Esophagus muscularis mucosa (tissue), 4 donors: ENCODE data around the gene PTPRN2. TPM values are rescaled to one million over a fixed set of nuclear protein-coding genes. Genes with fewer than 3 reads are reported as not detected.

Source experiments
- DNase-seq: peaks from one replicate; pipeline ENCODE4 v3.0.0-alpha.2; 2017; ENCODE audit errors: extremely low spot score
- H3K27ac ChIP-seq, 4 donors: fragments of 200-600 bp; sonication (generic); replicated peaks in 1 of 4; 1 replicate in 3 of 4; 2 replicates in 1 of 4; pipeline ENCODE4 v1.5.1; 2016 to 2019; ENCODE audit warnings: mild to moderate bottlenecking in 1 of 4
- H3K27me3 ChIP-seq, 4 donors: fragments of 200-600 bp; sonication (generic); one replicate each; pipeline versions ENCODE4 v1.5.1 to v1.6.0; 2016 to 2019
- H3K36me3 ChIP-seq, 4 donors: fragments of 200-600 bp; sonication (generic); one replicate each; pipeline ENCODE4 v1.5.1; 2016 to 2019
- H3K4me1 ChIP-seq, 4 donors: fragments of 200-600 bp; sonication (generic); one replicate each; pipeline ENCODE4 v1.5.1; 2016 to 2019
- H3K4me3 ChIP-seq, 4 donors: fragments of 200-600 bp; sonication (generic); 1 replicate in 2 of 4; 2 replicates in 2 of 4; pipeline ENCODE4 v1.5.1; 2016 to 2019; ENCODE audit warnings: mild to moderate bottlenecking in 4 of 4, moderate library complexity in 1 of 4
- H3K9me3 ChIP-seq, 4 donors: fragments of 200-600 bp; sonication (generic); 1 replicate in 3 of 4; 2 replicates in 1 of 4; pipeline ENCODE4 v1.5.1; 2016 to 2019
- EP300 ChIP-seq: sonication (generic); formaldehyde crosslinking; IDR thresholded peaks from one replicate; pipeline ENCODE4 v1.6.1; 2017; ENCODE audit warnings: antibody characterized with exemption
- POLR2A ChIP-seq: fragments of 450-650 bp; IDR thresholded peaks from one replicate; pipeline ENCODE4 v1.6.1; 2017; ENCODE audit warnings: antibody characterized with exemption, moderate library complexity, mild to moderate bottlenecking, low read depth
- POLR2AphosphoS5 ChIP-seq, 2 donors: sonication (generic); formaldehyde crosslinking; IDR thresholded peaks; one replicate each; pipeline ENCODE4 v1.6.1; 2017; ENCODE audit warnings: antibody characterized with exemption in 2 of 2
- whole genome bisulfite sequencing: methylation state at CpG from one replicate; pipeline ENCODE4 v1.1.5; 2018; 5-methylcytosine and 5-hydroxymethylcytosine counted together
- intact Hi-C: fragments of 100-400 bp; cut with DNase I; formaldehyde crosslinking; loops from one replicate; pipeline ENCODE4 v1.15.1; 2023
- total RNA-seq, 4 donors: library from RNA; depleted of rRNA; stranded (reverse); fragments of >200 nt; gene quantifications; one replicate each; pipeline versions ENCODE4 v1.1.0 to v1.2.1, GENCODE V29; 2016
- TF ChIP-seq, protein P1 (sequence below), 3 experiments: fragments of 200-600 bp in 2 of 3; fragments of 450-650 bp in 1 of 3; sonication (generic) in 2 of 3; IDR thresholded peaks; one replicate each; pipeline ENCODE4 v1.5.1; 2017 to 2019; ENCODE audit warnings: antibody characterized with exemption in 3 of 3, mild to moderate bottlenecking in 2 of 3, moderate library complexity in 1 of 3

PTPRN2 gene
- total RNA-seq, 4 donors from 2014 or later = 2.1 to 3.1 (median 3.1) TPM

GRCh38 chr7:158550394-158550700 lies 37.3 kb downstream of the PTPRN2 start:
- WGBS = 63% methylated on average over 7 of the region's 7 CpGs
- DNase-seq = no peak
- H3K4me1 ChIP-seq = peaks cover 0 to 14% (median 11%) of the 10 kb centered on the region in 4 donors
- no peaks in the 10 kb centered on the region for H3K36me3 ChIP-seq
- peaks cover 0 to 45% (median 0%) of the 10 kb centered on the region in 4 donors for H3K27me3 ChIP-seq
- TF ChIP-seq POLR2A = no peak
- TF ChIP-seq, protein P1, sequence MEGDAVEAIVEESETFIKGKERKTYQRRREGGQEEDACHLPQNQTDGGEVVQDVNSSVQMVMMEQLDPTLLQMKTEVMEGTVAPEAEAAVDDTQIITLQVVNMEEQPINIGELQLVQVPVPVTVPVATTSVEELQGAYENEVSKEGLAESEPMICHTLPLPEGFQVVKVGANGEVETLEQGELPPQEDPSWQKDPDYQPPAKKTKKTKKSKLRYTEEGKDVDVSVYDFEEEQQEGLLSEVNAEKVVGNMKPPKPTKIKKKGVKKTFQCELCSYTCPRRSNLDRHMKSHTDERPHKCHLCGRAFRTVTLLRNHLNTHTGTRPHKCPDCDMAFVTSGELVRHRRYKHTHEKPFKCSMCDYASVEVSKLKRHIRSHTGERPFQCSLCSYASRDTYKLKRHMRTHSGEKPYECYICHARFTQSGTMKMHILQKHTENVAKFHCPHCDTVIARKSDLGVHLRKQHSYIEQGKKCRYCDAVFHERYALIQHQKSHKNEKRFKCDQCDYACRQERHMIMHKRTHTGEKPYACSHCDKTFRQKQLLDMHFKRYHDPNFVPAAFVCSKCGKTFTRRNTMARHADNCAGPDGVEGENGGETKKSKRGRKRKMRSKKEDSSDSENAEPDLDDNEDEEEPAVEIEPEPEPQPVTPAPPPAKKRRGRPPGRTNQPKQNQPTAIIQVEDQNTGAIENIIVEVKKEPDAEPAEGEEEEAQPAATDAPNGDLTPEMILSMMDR (IDR thresholded peaks at IDR 0.05) = no peak
- no peak for TF ChIP-seq POLR2AphosphoS5 (IDR thresholded peaks at IDR 0.05)
- TF ChIP-seq EP300 = no peak
- intact Hi-C loops = no loop called here
- H3K27ac ChIP-seq = no peak overlapping the region
- H3K9me3 ChIP-seq = no peaks in the 10 kb centered on the region
- H3K4me3 ChIP-seq = no peak overlapping the region

DNA sequence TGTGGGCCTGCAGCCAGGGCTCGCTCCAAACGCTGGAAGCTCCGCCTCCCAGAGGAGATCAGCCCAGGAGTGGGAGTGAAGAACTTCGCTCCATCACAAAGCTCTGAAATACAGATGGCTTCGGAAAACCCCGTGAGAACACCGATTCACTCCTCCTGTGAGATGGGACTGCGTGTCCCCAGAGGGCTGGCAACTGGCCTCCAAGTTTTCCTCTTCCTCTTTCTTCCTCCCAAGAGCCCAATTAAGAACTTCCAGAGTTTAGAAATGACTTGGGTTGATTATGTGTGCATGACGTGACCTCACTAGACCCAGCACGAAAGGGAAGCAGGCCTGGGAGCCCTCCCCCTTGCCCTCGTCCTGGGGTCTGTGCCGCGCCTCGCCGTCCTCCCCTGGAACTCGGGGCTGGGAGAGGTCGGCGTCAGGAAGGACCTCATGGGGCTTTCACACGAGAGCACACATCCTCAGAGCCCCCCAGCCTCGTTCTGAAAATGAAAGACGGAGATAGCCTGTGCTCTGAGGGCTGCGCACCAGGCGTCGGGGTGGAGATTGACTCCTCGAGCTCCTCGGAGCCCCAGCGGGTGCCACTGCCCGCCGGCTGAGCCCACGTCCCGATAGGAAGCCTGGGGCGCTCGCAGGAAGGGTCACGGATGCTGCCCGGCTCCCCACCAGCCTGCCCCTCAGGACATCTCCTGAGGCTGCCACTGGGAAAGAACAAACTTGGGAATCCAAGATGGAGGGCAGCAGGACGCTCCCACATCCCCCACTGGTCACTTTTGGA lies 37.8 kb downstream of the PTPRN2 start:
- peak overlapping the region; percentile 13 to 32 (median 23) for H3K4me3 ChIP-seq
- no peaks in the 10 kb centered on the region for H3K36me3 ChIP-seq
- no peak for DNase-seq
- TF ChIP-seq, protein P1 (IDR thresholded peaks at IDR 0.05) = no peak
- TF ChIP-seq EP300 (no peak), POLR2AphosphoS5 (IDR thresholded peaks at IDR 0.05) (no peak), POLR2A (no peak)
- H3K4me1 ChIP-seq = peaks cover 0 to 14% (median 11%) of the 10 kb centered on the region in 4 donors
- no peak overlapping the region for H3K27ac ChIP-seq
- intact Hi-C loops = no loop called here
- peaks cover 0 to 40% (median 0%) of the 10 kb centered on the region in 4 donors for H3K27me3 ChIP-seq
- H3K9me3 ChIP-seq = no peaks in the 10 kb centered on the region
- 54% methylated on average over 28 of the region's 36 CpGs for WGBS

GRCh38 chr7:158549176-158549615 lies 38.4 kb downstream of the PTPRN2 start:
- H3K9me3 ChIP-seq = no peaks in the 10 kb centered on the region
- TF ChIP-seq EP300 (no peak), POLR2AphosphoS5 (IDR thresholded peaks at IDR 0.05) (no peak), POLR2A (no peak)
- TF ChIP-seq, protein P1 (IDR thresholded peaks at IDR 0.05) = no peak
- H3K4me1 ChIP-seq = peaks cover 0 to 14% (median 11%) of the 10 kb centered on the region in 4 donors
- WGBS = 41% methylated on average over 21 of the region's 22 CpGs
- H3K36me3 ChIP-seq = no peaks in the 10 kb centered on the region
- DNase-seq = no peak
- peak overlapping the region; percentile 13 to 32 (median 23) for H3K4me3 ChIP-seq
- no peak overlapping the region for H3K27ac ChIP-seq
- intact Hi-C loops = no loop called here
- peaks cover 0 to 36% (median 0%) of the 10 kb centered on the region in 4 donors for H3K27me3 ChIP-seq

DNA sequence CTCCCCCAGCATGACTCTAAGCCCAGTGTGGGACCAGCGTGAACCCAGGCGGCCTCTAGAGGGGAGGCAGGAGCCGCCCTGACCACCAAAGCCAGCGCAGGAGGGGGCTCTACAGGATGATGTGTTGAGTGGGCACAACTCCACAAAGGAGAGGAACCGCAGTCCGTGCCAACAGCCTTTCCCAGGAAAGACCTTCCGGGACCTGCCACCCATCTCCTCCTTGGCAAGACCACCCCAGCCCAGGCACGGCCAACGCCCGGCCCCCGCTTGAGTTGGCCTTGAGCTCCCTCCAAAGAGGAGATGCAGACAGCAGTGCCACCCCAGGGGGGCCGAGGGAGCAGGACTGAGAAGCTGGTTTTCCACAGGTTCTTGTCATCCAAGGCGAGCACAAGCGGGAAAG lies 38.9 kb downstream of the PTPRN2 start:
- DNase-seq = no peak
- WGBS = 84% methylated on average over 9 of the region's 14 CpGs

More for the DNA sequence above, 38.9 kb downstream of the PTPRN2 start:
- no peaks in the 10 kb centered on the region for H3K36me3 ChIP-seq
- intact Hi-C loops = no loop called here
- H3K27ac ChIP-seq = no peak overlapping the region
- no peaks in the 10 kb centered on the region for H3K9me3 ChIP-seq
- no peak overlapping the region for H3K4me3 ChIP-seq
- peaks cover 0 to 14% (median 11%) of the 10 kb centered on the region in 4 donors for H3K4me1 ChIP-seq
- H3K27me3 ChIP-seq = peaks cover 0 to 31% (median 0%) of the 10 kb centered on the region in 4 donors
- TF ChIP-seq, protein P1 (IDR thresholded peaks at IDR 0.05) = no peak
- TF ChIP-seq POLR2A (no peak), EP300 (no peak), POLR2AphosphoS5 (IDR thresholded peaks at IDR 0.05) (no peak)
